Lung (tissue), 12 donors: ENCODE measurements around the gene ZNF516. TPM values are rescaled to one million over a fixed set of nuclear protein-coding genes. Genes with fewer than 3 reads are reported as not detected.
A peak's percentile ranks its signal among the peaks of the same experiment; 100 is the strongest.

Experiments
- ATAC-seq: fragments of 200-7000 bp; cut with Tn5 transposase; one replicate; pipeline ENCODE4 v1.9.1; 2020; ENCODE audit warnings: moderate number of reproducible peaks; ENCODE audit not compliant: insufficient read depth, low FRiP score
- DNase-seq, 3 donors: peaks; one replicate each; pipeline ENCODE4 v3.0.0-alpha.2; 2013 to 2017
- H3K27ac ChIP-seq, 2 donors: one replicate each; pipeline ENCODE4 v1.5.1; 2013; ENCODE audit warnings: mild to moderate bottlenecking in 2 of 2, moderate library complexity in 2 of 2, control low read depth in 1 of 2, inconsistent platforms in 1 of 2, low read depth in 1 of 2, low read length in 1 of 2
- H3K27me3 ChIP-seq, 3 donors: one replicate each; pipeline ENCODE4 v1.5.1; 2013; ENCODE audit warnings: low read length in 2 of 3; ENCODE audit not compliant: control insufficient read depth in 3 of 3, insufficient read depth in 3 of 3
- H3K36me3 ChIP-seq, 4 donors: one replicate each; pipeline ENCODE4 v1.5.1; 2013; ENCODE audit warnings: low read length in 4 of 4, mild to moderate bottlenecking in 1 of 4, moderate library complexity in 1 of 4; ENCODE audit not compliant: control insufficient read depth in 4 of 4, insufficient read depth in 4 of 4
- H3K4me1 ChIP-seq, 5 donors: one replicate each; pipeline ENCODE4 v1.5.1; 2013; ENCODE audit warnings: low read length in 5 of 5, mild to moderate bottlenecking in 2 of 5, moderate library complexity in 1 of 5; ENCODE audit not compliant: control insufficient read depth in 5 of 5, insufficient read depth in 5 of 5
- H3K4me3 ChIP-seq: one replicate; pipeline ENCODE4 v1.5.1; 2013; ENCODE audit warnings: mild to moderate bottlenecking, control low read depth, moderate library complexity
- H3K9ac ChIP-seq, 2 donors: one replicate each; pipeline ENCODE4 v1.5.1; 2013; ENCODE audit warnings: low read length in 2 of 2, control low read depth in 1 of 2; ENCODE audit not compliant: insufficient read depth in 1 of 2
- H3K9me3 ChIP-seq, 4 donors: one replicate each; pipeline ENCODE4 v1.5.1; 2013; ENCODE audit warnings: low read length in 3 of 4, mild to moderate bottlenecking in 1 of 4, moderate library complexity in 1 of 4; ENCODE audit not compliant: control insufficient read depth in 4 of 4, insufficient read depth in 3 of 4
- CTCF ChIP-seq: IDR thresholded peaks from 2 replicates; pipeline ENCODE4 v1.5.1; 2012; ENCODE audit warnings: mild to moderate bottlenecking; ENCODE audit errors: control extremely low read depth, extremely low read depth
- WGBS, 2 donors: extraction: QIAGEN DNeasy Blood & Tissue Kit; methylation state at CpG; one replicate each; pipeline ENCODE4 v1.1.7; 2013; 5-methylcytosine and 5-hydroxymethylcytosine counted together
- polyA plus RNA-seq, 2 donors: library from polyadenylated mRNA; stranded (reverse); fragments of 200-250 nt; gene quantifications; one replicate each; pipeline ENCODE4 v1.2.1, GENCODE V29; 2013
- total RNA-seq, 2 donors: library from RNA; depleted of rRNA in 1 of 2; stranded (reverse); fragments of >200 nt in 1 of 2; gene quantifications; one replicate each; pipeline ENCODE4 v1.2.1, GENCODE V29; 2014 to 2021
- donor health status: control.
- donor health status: control.
- donor health status: Bipolar disorder and iron deficiency.
- donor health status: healthy.
- donor health status: DM: yes; HTN: yes; CAD: no.

Gene ZNF516
- total and polyA plus RNA-seq, 4 donors = 7.7 to 45.4 (median 26.4) TPM

- H3K27me3 ChIP-seq = no peaks in the 10 kb centered on the region
- no peaks in the 10 kb centered on the region for H3K9me3 ChIP-seq
- DNase-seq (peak in 1 of 3 donors; percentile 12), ATAC-seq (no peak)
- no peak overlapping the region for H3K9ac ChIP-seq
- peaks cover 0 to 26% (median 11%) of the 10 kb centered on the region in 5 donors for H3K4me1 ChIP-seq
- peaks cover 0 to 5% (median 1%) of the 10 kb centered on the region in 4 donors for H3K36me3 ChIP-seq
- H3K4me3 ChIP-seq = no peak overlapping the region
- no peak overlapping the region for H3K27ac ChIP-seq
- WGBS, 2 donors = 54 to 73% methylated on average over 11 of the region's 11 CpGs
- TF ChIP-seq CTCF = no peak
Measured at GRCh38 chr18:76410660-76411417, 84.2 kb downstream of the ZNF516 start.

GRCh38 chr18:76410033-76410432, 85.0 kb downstream of the ZNF516 start:
- Histone ChIP-seq H3K27ac (no peak overlapping the region), H3K4me3 (no peak overlapping the region), H3K9ac (no peak overlapping the region), H3K9me3 (no peaks in the 10 kb centered on the region), H3K36me3 (peaks cover 0 to 5% (median 2%) of the 10 kb centered on the region in 4 donors), H3K27me3 (no peaks in the 10 kb centered on the region), H3K4me1 (peaks cover 0 to 18% (median 8%) of the 10 kb centered on the region in 5 donors)
- TF ChIP-seq CTCF = no peak
- 60 to 81% methylated on average over 5 of the region's 5 CpGs for WGBS, 2 donors
- ATAC-seq (no peak), DNase-seq (peak in 1 of 3 donors; percentile 4)

GRCh38 chr18:76408480-76409067, 86.5 kb downstream of the ZNF516 start:
- Histone ChIP-seq H3K9ac (no peak overlapping the region), H3K27ac (no peak overlapping the region), H3K4me1 (peaks cover 0 to 8% (median 4%) of the 10 kb centered on the region in 5 donors), H3K27me3 (no peaks in the 10 kb centered on the region), H3K36me3 (peaks cover 0 to 12% (median 6%) of the 10 kb centered on the region in 4 donors), H3K4me3 (no peak overlapping the region), H3K9me3 (no peaks in the 10 kb centered on the region)
- TF ChIP-seq CTCF = no peak
- WGBS, 2 donors = 84 to 91% methylated on average over 15 of the region's 15 CpGs
- DNase-seq = peak in 1 of 3 donors; percentile 4
- ATAC-seq = no peak
